ENCODE results near the gene OSBPL3. TPM values are rescaled to one million over a fixed set of nuclear protein-coding genes. Genes with fewer than 3 reads are reported as not detected.
"Not testable (repeated sequence)": the region's sequence is repeated elsewhere in the genome, so short reads cannot be mapped to it uniquely, and the experiment has no call there.

Gene OSBPL3
- polyA plus RNA-seq, 4 donors: 15.4 to 29.9 (median 21.2) TPM

DNA sequence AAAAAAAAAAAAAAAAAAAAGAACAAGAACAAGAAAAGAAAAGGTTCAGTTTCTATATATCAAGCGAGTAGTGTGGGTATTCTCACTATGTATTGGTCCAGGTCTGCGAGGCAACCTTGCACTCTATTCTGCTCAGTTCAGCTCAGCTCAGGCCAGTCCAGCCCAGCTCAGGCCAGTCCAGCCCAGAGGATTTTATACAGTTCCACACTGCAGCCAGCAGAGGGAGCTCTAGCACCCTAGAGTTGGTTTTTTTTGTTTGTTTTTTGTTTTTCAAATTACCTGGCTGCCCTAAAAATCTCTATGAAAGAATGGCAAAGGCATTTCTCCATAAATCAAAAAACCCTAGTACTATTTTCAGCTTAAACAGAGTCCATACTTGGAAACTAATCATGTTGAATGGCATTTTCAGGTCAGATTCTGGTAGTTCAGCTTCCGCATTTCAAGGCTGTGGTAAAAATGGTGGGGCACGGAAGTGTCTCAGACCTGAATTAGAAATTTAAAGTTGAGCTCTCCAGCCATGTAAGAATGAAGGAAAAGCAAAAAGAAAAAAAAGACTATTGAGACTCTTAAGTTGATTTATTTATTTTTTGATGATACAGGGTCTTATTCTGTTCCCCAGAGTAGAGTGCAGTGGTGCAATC lies 167.6 kb downstream of the OSBPL3 start:
- peak in 3 of 4 donors; percentile 7 to 57 (median 28) for DNase-seq (ENCODE audit: low read depth in 4 of 4, low spot score in 2 of 4)

DNA sequence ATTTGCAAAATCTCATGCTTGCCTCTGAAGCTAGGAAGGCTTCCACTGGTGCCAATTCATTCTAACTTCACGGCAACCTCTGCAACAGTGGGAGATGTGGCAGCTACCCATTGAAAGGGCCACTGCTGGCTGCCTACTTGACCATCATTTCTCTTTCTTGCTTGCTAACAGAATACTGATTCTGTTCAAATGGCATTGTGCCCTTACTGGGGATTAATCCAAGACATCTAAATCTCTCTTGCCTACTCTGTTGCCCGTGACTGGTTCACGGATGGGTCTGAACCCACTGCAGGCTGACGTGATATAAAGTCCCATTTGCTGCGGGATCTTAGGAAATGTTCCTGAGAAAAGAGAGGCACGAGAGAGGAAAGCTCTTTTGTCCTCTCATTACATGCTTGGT lies 171.5 kb downstream of the OSBPL3 start:
- no peak for DNase-seq (ENCODE audit: low read depth in 4 of 4, low spot score in 2 of 4)

DNA sequence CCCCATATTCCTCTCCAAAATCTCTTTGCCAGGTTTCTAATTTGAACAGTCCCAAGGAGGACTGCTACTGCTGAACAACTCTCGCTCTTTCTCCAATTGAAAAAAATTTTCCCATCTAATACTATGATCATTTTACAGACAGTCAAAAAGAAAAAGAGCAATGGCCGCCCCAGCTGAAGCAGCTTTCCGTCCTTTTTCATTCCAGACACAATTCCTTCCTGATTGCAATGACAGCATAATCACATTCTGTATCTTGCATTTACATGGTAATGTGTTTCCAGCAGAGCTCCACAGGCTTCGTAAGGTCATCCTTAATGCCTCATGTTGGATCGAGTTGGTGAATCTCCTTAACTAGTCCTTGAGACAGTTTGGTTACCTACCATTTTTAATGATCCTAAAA lies 177.7 kb downstream of the OSBPL3 start:
- DNase-seq (ENCODE audit: low read depth in 4 of 4, low spot score in 2 of 4): no peak

DNA sequence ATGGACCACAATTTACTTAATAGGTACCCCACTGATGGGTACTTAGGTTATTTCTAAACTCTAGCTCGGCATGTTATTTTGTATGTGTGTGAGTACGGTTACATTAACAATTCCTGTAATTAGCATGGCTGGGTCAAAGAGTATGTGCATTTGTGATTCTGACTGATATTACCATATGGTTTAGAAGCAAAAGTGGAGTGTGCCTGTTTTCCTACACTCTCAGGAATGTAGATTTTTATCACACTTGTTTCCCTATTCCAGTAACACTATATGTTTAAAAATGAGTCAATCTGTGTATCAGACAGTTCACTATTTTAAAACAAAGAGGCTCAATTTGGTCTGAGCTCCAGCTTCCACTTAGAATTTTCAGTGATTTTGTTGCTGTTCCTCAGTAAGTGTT lies 178.1 kb downstream of the OSBPL3 start:
- DNase-seq (ENCODE audit: low read depth in 4 of 4, low spot score in 2 of 4): no peak

DNA sequence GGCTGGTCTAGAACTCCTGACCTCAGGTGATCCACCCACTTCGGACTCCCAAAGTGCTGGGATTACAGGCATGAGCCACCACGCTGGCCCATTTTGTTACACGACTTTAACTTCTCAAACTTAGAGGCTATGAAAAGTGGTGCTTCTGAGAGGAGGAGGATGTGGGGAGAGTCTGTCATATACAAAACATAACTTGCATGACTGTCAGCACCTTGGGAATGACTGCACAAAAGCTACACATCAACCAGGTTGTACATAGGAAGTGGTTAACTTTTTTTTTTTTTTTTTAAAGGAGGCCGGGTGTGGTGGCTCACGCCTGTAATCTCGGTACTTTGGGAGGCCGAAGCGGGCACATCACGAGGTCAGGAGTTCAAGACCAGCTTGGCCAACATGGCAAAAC lies 179.3 kb downstream of the OSBPL3 start:
- no peak for DNase-seq (ENCODE audit: low read depth in 4 of 4, low spot score in 2 of 4)

DNA sequence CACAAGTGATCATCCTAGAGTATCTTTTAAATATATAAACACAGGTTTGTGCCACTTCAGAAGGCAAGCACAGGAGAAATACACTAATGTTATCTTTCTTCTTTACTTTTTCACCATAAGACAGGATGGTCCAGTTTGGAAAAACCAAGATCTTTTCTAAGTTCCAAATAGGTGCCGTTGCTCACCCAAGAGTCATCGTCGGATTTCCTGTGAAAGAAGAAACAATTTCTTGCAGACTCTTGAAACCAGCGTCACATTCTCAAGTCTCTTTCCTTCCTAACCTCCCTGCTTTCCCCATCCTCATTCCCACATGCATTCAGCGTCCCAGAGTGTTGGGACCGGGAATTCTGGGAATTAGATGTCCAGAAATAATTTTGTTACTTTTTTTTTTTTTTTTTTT lies 179.9 kb downstream of the OSBPL3 start:
- DNase-seq (ENCODE audit: low read depth in 4 of 4, low spot score in 2 of 4): no peak

DNA sequence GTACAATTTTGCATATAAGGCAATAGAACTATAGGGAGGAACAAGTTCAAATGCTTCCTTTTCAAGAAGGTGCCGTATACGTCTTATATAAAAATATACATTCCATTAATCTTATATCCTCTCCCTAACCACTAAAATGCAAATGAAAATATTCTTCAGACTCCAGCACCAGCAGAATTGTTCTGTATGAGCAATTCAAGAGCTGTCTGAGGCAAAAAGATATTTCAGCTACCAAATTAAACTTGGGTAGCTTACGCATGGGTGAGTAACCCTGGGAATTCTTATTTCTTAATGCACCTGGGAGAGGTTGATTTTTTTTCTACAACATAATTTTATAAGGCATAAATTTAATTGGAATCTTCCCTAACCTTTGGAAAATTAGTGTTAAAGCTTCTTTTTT lies 180.5 kb downstream of the OSBPL3 start:
- no peak for DNase-seq (ENCODE audit: low read depth in 4 of 4, low spot score in 2 of 4)

DNA sequence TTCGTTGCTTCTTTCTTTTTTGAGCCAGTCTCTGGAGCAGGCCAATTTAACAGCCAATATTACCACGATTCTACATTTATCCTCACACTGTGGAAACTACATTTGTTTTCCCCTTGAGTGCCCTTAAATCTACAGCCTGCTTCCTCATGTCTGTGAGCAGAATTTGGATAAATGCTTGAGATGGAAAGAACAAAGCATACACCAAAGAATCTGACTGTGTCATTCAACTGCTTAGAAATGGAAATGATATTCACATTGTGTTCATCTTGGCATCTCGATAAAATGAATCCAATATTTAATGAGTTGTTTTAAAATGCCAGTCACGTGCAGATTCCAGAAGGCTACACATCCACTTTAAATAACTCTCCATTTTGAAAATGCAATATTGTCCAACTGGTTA lies 181.7 kb downstream of the OSBPL3 start:
- no peak for DNase-seq (ENCODE audit: low read depth in 4 of 4, low spot score in 2 of 4)

DNA sequence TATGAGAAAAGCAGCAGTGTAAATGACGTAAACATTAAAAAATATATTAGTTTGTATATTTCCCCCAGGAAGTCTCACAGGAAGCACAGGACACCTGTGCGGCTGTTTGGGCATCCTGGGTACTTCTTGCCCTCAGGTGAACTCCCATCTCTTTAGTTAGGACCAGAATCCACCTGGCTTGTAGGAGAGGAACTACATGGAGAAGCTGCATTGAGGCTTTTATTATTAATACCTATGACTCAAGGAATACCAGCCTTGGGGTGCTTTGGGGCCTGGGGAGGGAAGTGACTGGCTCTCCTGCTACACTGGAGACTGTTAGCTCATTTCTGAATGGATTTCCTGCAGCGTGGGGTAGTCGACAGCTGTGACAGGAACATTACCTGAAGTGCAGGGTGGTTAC lies 182.7 kb downstream of the OSBPL3 start:
- DNase-seq (ENCODE audit: low read depth in 4 of 4, low spot score in 2 of 4): no peak

DNA sequence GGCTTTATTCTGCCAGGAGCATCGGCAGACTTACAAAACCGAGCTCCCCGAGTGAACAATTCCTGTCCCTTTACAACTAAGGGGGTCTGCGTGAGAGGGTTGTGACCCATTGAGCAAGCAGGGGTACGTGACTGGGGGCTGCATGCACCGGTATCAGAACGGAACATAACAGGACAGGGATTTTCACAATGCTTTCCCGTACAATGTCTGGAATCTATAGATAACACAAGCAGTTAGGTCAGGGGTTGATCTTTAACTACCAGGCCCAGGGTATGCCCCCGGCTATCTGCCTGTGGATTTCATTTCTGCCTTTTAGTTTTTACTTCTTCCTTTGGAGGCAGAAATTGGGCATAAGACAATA lies 184.6 kb downstream of the OSBPL3 start:
- DNase-seq (ENCODE audit: low read depth in 4 of 4, low spot score in 2 of 4): no peak

DNA sequence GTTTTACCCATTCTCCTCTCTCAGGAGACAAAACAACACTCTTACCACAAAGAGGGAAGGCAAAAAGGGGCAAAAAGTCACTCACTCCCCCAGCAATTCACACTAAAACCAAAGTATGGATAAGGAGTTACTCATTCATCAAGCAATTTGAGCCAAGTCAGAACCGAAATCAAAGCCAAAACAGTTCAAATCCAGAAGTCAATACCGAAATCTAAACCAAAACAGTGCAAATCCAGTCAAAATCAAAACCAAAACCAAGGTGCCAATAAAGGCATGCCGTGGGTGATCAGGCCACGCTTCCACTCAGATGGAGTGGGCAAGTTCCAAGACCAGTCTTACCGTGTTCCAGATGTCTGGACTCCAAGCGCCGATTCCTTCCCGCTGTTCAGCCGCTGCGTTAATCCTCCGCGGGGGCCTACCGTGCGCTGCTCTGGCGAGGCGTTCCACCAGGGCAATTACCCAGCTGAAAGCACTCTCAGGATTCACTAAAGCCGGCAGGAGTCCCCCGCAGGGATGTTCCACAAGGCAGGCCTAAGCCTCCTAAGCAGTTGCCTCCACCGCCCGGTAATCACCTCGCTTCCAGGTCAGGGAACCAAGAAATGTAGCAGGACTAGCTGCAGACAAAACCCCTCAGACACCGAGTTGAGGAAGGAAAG lies 185.1 kb downstream of the OSBPL3 start:
- not testable (repeated sequence) for DNase-seq (ENCODE audit: low read depth in 4 of 4, low spot score in 2 of 4)

DNA sequence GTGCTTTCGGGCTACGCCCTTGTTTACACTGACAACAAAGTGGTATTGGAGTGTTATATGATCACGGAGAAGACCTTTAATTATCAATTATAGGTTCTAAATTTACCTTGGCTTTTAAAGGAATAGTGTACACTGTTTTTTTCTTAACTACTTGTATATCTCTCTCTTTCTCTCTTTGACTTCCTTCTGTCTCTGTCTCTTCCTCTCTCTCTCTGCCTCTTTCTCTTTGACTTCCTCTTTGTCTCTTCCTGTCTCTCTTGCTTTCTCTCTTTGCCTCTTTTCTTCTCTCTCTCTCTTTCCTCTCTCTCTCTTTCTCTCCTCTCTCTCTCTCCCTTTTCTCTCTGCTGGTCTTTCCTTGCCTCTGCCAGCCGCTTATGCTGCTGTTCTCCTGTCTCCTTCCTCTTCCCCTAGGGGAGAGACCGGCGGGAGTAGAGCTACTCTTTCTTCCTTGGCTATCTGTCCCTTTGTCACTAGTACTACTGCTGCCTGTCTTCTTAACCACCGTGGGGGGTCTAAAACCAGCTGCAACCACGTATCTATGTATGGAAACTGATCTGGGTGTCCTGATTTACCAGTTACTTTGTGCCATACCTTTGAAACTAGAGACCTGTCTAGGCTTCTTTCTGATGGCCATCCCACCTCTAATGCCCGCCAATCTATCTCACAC lies 185.9 kb downstream of the OSBPL3 start:
- no peak for DNase-seq (ENCODE audit: low read depth in 4 of 4, low spot score in 2 of 4)

DNA sequence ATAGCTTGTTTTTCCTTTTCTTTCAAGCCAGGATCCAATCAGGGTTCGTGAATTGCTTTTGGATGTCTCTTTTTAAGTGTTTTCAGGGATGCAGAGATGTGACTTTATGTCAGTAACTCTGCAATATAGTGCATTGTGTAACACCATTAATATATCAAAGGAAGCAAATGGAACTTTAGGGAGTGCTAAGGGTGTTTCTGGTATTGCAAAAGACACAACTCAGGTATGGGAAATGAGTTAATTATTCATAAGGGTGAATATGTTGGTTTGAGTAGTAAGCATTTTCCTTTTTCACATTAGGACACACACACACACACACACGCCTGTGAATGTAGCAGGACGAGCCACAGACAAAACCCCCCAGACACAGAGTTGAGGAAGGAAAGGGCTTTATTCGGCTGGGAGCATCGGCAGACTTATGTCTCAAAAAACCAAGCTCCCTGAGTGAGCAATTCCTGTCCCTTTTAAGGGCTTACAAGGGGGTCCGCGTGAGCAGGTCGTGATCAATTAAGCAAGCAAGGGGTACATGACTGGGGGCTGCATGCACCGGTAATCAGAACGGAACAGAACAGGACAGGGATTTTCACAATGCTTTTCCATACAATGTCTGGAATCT lies 190.9 kb downstream of the OSBPL3 start:
- DNase-seq (ENCODE audit: low read depth in 4 of 4, low spot score in 2 of 4): no peak

DNA sequence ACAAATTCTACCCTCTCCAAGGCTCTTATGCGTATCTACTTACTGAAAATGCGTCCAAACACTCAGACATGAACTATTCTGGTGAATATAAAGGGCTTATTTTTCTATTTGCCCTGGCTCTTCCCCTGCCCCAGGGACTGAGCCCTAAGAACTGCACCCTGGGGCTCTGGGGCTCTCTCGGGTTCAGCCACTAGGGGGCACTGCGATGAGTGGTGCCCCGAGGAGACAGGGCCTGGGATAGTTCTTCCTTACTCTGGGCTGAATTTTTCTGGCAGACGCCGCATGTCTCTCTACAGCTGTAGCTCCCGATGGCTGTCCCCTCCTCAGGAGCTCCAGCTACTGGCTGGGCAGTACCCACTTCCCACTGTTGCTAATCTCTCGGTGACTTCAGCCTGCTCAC lies 191.9 kb downstream of the OSBPL3 start:
- no peak for DNase-seq (ENCODE audit: low read depth in 4 of 4, low spot score in 2 of 4)

DNA sequence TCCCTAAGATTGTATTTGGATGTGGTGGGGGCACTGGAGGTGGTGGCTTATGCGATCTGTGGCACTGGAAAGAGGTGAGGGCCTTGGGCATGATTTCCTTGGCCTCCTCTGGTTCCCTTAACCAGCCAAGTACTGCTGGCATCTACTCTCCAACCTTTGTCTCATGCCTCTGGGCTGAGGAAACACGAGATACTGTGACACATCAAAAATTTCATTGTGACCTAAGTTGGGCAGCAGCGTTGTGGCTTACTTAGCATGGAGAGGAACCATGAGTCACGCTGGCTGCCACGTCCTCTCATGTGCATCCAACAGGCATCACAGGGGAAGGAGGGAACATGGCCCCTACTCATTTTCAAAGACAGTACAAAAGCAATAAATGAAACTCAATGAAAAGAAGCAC lies 193.0 kb downstream of the OSBPL3 start:
- DNase-seq (ENCODE audit: low read depth in 4 of 4, low spot score in 2 of 4): no peak

DNA sequence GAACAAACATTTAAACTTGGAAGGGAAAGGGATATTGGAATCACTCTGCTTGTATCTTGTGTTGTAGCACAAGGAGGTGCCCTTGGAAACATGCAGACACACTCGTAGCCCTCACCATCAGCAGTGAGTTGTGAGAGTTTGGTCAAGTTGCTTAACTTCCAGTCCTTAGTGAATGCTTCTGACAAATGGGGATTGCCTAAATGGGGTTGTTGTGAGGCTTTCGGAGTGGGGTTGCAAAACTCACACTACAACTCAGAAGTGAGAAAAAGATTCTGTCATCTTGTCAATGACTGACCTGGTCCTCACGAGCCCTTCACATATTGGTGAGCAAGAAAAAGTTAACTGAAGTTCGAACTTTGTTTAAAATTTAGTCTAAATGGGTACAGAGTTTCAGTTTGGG lies 193.7 kb downstream of the OSBPL3 start:
- DNase-seq (ENCODE audit: low read depth in 4 of 4, low spot score in 2 of 4): no peak

DNA sequence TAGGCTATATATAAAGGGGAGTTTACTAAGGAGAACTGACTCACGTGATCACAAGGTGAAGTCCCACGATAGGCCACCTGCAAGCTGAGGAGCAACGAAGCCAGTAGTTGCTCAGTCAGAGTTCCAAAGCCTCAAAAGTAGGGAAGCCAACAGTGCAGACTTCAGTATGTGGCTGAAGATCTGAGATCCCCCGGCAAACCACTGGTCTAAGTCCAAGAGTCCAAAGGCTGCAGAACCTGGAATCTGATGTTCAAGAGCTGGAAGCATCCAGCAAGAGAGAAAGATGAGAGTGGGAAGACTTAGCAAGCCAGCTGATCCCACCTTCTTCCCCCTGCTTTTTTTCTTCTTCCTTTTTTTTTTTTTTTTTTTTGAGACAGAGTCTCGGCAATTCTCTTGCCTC lies 195.7 kb downstream of the OSBPL3 start:
- DNase-seq (ENCODE audit: low read depth in 4 of 4, low spot score in 2 of 4): no peak

DNA sequence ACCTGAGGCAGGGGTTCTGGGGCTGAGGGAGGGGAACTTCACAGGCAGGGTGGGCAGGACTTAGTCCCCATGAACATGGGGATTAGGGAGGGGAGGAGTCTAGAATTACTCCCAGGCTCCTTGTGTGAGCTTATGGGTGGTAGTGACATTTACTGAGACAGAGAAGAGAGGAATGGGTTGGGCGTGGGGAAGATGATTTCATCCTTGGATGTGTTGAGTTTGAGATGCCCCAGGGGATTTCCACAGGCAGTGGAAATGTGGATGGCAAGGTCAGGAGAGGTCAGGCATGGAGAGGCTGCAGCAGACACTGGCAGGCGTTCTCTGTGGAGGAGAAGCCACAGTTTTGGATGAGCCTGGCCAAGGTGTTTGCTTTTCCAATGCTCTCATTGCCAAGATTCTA lies 196.3 kb downstream of the OSBPL3 start:
- no peak for DNase-seq (ENCODE audit: low read depth in 4 of 4, low spot score in 2 of 4)

DNA sequence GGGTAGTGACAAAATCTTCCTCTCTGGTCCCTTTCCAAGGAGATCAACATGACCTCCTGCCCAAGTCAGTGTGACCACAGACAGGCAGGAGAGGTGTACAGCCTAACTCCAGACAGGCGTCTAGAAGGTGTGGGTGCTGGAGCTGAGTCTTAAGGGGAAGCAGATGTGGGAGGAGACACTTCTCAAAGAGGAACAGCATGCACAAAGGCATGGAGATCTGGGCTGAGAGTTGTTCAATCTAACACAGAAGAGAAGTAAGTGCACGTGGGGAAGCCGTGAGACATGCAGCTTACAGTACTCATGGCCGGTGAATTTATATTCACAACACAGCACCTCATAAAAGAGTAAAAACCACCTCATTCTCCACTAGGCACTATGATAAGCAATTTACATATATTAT lies 198.9 kb downstream of the OSBPL3 start:
- no peak for DNase-seq (ENCODE audit: low read depth in 4 of 4, low spot score in 2 of 4)

DNA sequence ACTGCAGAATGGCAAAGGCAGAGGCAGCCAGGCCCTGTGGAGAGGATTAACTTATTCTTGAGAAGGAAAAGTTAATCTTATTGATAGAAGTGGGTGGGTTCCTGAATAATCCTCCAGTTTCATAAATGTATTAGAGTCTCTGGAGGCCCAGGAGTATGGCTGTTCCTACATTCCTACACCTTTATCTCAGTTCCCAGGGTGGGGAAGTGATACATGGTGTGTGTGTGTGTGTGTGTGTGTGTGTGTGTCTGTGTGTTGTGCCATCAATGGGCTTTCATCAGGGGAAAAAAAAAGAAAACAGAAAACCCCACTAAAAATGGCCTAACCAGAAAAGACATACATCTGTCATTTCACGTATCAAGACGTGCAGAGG lies 200.7 kb downstream of the OSBPL3 start:
- DNase-seq (ENCODE audit: low read depth in 4 of 4, low spot score in 2 of 4): no peak

DNA sequence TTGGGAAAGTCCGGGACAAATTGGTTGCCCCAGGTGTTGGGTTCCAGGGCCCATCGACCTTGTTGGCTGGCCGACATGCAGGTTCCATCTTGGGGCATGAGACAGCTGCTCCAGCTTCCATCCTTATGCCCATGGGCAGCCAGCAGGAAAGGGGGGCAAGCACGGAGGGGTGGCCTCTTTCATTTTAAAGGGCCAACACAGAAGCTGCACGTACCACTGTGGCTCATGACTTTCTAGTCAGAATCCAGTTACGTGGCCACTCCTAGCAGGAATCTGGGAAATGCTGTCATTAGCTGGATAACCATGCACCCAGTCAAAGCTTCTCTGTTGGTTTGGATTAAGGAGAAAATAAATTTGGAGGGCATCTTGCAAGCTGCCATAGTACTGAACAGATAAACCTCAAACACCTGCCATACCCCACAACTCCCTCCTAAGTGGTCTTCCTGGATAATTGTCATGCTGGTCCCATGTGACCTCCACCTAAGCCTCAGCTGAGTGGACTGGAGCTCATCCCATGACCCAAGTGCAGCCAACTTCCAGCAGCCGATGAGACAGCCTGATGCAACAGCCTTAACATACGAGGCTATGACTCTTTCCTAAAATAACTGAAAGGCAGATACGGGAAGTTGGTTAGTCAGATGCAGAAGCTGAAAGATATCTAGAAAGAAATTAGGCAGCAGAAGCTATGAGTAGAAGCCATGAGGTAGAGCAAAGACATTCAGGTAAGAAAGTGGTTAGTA lies 201.3 kb downstream of the OSBPL3 start:
- no peak for DNase-seq (ENCODE audit: low read depth in 4 of 4, low spot score in 2 of 4)

All from left renal cortex interstitium (tissue), 4 donors.